Measurements from ENCODE around the gene FAM168A.

Gene FAM168A

DNA sequence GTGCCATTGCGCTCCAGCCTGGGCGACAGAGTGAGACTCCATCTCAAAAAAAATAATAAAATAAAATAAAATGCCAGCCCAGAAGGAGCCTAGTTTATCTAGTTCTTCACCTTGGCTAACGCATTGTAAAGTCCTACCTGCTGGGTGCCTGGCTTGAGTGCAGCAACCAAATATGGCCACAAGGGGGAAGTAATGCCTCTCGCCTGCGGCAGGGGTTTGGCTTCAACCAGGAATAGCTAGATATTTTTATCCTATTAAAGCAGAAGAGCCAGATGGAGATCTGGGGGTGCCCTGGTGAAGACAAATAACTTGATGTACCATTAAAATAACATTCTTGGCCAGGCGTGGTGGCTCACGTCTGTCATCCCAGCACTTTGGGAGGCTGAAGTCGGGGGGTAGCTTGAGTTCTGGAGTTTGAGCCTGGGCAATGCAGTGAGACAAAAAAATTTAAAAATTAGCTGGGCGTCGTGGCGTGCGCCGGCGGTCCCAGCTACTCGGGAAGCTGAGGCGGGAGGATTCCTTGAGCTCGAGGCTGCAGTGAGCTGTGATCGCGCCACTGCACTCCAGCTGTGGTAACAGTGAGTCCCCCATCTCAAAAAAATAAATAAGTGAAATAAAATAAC, 27.9 kb upstream of the FAM168A start:
- peak overlapping the region; percentile 21 for H3K4me3 ChIP-seq (ENCODE audit: control insufficient read depth, low read depth, low read length)
- DNase-seq (ENCODE audit: low read depth): peak; percentile 64
- TF ChIP-seq, protein P1, sequence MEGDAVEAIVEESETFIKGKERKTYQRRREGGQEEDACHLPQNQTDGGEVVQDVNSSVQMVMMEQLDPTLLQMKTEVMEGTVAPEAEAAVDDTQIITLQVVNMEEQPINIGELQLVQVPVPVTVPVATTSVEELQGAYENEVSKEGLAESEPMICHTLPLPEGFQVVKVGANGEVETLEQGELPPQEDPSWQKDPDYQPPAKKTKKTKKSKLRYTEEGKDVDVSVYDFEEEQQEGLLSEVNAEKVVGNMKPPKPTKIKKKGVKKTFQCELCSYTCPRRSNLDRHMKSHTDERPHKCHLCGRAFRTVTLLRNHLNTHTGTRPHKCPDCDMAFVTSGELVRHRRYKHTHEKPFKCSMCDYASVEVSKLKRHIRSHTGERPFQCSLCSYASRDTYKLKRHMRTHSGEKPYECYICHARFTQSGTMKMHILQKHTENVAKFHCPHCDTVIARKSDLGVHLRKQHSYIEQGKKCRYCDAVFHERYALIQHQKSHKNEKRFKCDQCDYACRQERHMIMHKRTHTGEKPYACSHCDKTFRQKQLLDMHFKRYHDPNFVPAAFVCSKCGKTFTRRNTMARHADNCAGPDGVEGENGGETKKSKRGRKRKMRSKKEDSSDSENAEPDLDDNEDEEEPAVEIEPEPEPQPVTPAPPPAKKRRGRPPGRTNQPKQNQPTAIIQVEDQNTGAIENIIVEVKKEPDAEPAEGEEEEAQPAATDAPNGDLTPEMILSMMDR (conservative IDR thresholded peaks at IDR 0.05; ENCODE audit: control insufficient read depth, insufficient read depth, low read depth, low read length): peak; percentile 95

DNA sequence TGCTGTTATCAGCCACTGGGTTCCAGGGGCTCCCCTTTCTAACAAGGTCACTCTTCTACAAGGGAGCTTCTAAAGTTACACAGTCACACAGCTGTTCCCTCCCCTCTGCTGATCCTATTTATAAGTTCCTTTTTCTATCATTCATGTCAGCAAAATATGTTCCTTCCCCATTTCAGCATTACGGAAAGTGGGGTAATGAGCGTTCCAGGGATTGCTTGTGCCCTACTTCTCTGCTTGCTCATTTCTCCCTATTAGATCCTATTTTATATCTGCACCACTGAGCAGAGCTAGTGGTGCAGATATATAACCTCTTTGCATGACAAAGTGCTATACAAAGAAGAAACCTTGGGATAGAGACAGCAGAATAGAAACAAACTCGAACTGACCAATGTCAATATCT, 25.8 kb upstream of the FAM168A start:
- no peak overlapping the region for H3K4me3 ChIP-seq (ENCODE audit: control insufficient read depth, low read depth, low read length)
- TF ChIP-seq, protein P1 (conservative IDR thresholded peaks at IDR 0.05; ENCODE audit: control insufficient read depth, insufficient read depth, low read depth, low read length): no peak
- DNase-seq (ENCODE audit: low read depth): no peak

DNA sequence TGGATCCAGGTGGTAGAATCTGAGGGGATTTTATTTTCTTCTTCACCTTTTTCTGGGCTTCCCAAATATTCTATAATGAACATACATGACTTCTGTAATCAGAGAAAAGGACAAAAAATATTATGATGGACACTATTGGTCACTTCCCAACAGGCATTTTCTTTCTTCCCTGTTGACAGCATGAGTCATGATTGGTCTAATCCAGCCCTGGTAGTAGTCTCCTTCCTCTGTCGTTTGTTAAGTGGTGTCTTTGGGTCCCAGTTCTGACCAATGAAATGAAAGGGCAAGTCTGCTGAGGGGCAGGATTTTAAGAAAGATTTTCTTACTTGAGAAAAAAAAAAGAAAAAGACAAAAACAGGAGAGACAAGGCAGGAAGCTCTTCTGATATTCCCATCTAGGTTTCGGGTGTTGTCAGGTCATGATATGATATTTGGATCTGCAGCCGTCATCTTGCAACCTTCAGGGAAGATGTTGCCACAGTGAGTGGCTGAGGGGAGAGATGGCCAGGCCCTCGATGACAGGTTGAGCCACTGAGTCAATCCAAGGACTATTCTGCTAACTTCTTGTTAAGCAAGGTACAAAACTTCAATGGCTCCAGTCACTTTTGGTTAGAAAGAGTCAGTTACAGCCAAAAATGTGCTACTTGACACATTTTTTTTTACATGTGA, 25.1 kb upstream of the FAM168A start:
- H3K4me3 ChIP-seq (ENCODE audit: control insufficient read depth, low read depth, low read length): no peak overlapping the region
- TF ChIP-seq, protein P1 (conservative IDR thresholded peaks at IDR 0.05; ENCODE audit: control insufficient read depth, insufficient read depth, low read depth, low read length): no peak
- DNase-seq (ENCODE audit: low read depth): peak; percentile 12

DNA sequence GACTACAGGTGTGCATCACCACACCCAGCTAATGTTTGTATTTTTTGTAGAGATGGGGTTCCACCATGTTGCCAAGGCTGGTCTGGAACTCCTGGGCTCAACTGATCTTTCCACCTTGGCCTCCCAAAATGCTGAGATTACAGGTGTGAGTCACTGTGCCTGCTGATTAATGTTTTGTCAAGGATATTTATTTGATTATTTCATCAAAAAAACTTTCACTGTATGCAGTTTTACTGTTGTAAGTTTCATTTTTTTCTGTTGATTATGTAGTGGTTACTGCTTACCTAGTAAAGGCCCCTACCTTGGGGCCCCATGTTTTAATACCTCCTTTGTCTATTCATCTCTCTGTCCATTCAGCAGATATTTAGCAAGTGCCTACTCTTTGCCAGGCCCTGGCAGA, 16.7 kb upstream of the FAM168A start:
- TF ChIP-seq, protein P1 (conservative IDR thresholded peaks at IDR 0.05; ENCODE audit: control insufficient read depth, insufficient read depth, low read depth, low read length): no peak
- no peak for DNase-seq (ENCODE audit: low read depth)
- no peak overlapping the region for H3K4me3 ChIP-seq (ENCODE audit: control insufficient read depth, low read depth, low read length)

DNA sequence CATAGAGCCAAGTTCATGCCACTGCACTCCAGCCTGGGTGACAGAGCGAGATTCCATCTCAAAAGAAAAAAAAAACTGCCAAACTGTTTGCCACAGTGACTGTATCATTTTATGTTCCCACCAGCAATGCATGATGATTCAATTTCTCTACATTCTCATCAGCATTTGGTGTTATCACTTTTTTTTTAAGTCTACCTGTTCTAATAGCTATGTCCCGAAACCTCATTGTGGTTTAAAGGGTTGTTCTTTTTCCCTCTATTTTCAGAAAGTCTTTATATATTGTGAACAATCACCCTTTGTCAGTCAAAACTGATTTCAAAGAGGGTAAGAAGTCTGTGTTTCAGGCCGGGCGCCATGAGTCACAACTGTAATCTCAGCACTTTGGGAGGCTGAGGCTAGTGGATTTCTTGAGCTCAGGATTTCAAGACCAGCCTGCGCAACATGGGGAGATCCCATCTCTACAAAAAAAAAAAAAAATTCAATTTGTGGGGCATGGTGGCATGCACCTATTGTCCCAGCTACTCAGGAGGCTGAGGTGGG, 14.8 kb upstream of the FAM168A start:
- H3K4me3 ChIP-seq (ENCODE audit: control insufficient read depth, low read depth, low read length): no peak overlapping the region
- TF ChIP-seq, protein P1 (conservative IDR thresholded peaks at IDR 0.05; ENCODE audit: control insufficient read depth, insufficient read depth, low read depth, low read length): no peak
- no peak for DNase-seq (ENCODE audit: low read depth)

DNA sequence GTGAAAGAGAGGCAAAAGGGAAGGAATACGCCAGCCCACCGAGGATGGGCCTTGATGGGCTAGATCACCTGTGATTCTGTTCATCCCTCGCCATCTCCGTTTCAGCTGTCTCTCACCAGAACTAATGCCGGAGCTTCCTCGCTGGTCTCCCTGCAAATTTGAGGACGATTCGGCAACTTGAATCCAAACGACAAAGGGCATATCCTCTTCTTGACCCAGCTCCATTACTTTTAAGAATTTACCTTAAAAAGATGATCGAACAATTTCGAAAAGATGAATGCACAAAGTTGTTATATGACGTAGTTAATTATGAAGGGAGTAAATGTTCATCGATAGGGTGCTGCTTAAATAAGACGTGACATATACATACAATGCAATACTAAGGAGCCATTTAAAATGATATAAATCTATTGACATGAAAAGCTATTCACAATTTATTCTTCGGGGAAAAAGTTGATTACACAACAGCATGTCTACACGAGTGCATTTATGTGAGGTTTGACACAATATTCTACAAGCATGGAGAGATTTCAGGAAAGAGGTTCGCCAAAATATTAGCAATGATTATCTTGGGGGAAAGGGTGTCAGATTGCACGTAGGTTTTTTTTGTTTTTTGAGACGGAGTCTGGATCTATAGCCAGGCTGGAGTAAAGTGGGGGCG, 937 bp upstream of the FAM168A start:
- no peak for DNase-seq (ENCODE audit: low read depth)
- TF ChIP-seq, protein P1 (conservative IDR thresholded peaks at IDR 0.05; ENCODE audit: control insufficient read depth, insufficient read depth, low read depth, low read length): no peak
- H3K4me3 ChIP-seq (ENCODE audit: control insufficient read depth, low read depth, low read length): peak overlapping the region; percentile 93
